ENCODE measurements around the gene NUDCD3. TPM values are rescaled to one million over a fixed set of nuclear protein-coding genes. Genes with fewer than 3 reads are reported as not detected.

Gene NUDCD3
- total RNA-seq, 1 experiment from 2014 or later, result 117 TPM

GRCh38 chr7:44334734-44335097 is 155.7 kb downstream of the NUDCD3 start:
- CTCF ChIA-PET, result no interaction called here
- ATAC-seq, result no peak
- TF ChIP-seq TCF7L2 (IDR thresholded peaks at IDR 0.05; ENCODE audit: low read depth, low read length), result no peak

GRCh38 chr7:44333911-44334733 is 156.3 kb downstream of the NUDCD3 start:
- no peaks in the 10 kb centered on the region for H3K4me1 ChIP-seq (ENCODE audit: control insufficient read depth, insufficient read depth, low read length)
- H3K4me3 ChIP-seq (ENCODE audit: low read depth in 2 of 2, low read length in 2 of 2), result no peak overlapping the region
- no TSS peak for BruUV-seq (replicated peaks)
- TF ChIP-seq SIN3A (IDR thresholded peaks at IDR 0.05; ENCODE audit: borderline replicate concordance, insufficient read depth, low read depth, low read length) (no peak), TCF7L2 (IDR thresholded peaks at IDR 0.05; ENCODE audit: low read depth, low read length) (no peak), REST (IDR thresholded peaks at IDR 0.05; ENCODE audit: insufficient read depth in 1 of 2, low read depth in 2 of 2, low read length in 1 of 2) (no peak), POLR2AphosphoS5 (IDR thresholded peaks at IDR 0.05; ENCODE audit: low read depth, low read length) (no peak), CTCF (IDR thresholded peaks at IDR 0.05) (no peak)
- ATAC-seq (0 out of 2 replicates have a peak, but pooled peaks have one; percentile 7), DNase-seq (ENCODE audit: low read depth, low spot score) (no peak)
- H3K9me3 ChIP-seq (ENCODE audit: control insufficient read depth, insufficient read depth, low read depth, low read length), result no peaks in the 10 kb centered on the region; the same call in 1 of the 2 replicates
- intact Hi-C loops (cut with micrococcal nuclease; ENCODE audit: unreplicated experiment) (no loop called here), in situ Hi-C loops (cut with HindIII; ENCODE audit: low pct_unique_long_range_greater_than_20kb, low sequenced_read_pairs) (loop anchor here (25.0 kb wide), 1 partner anchor 122 kb away; the partner anchor contains the start of gene YKT6)
- CTCF ChIA-PET, result no interaction called here
- no peak overlapping the region for H3K27ac ChIP-seq (ENCODE audit: low read length)
- POLR2A ChIA-PET, result no interaction called here
- H3K27me3 ChIP-seq (ENCODE audit: control insufficient read depth, insufficient read depth, low read length), result peaks cover 17% of the 10 kb centered on the region
- no peaks in the 10 kb centered on the region for H3K36me3 ChIP-seq (ENCODE audit: control insufficient read depth, insufficient read depth, low read length)

More at GRCh38 chr7:44334734-44335097, 155.7 kb downstream of the NUDCD3 start:
- POLR2A ChIA-PET, result no interaction called here
- no peak overlapping the region for H3K4me3 ChIP-seq (ENCODE audit: low read depth in 2 of 2, low read length in 2 of 2)
- H3K27me3 ChIP-seq (ENCODE audit: control insufficient read depth, insufficient read depth, low read length), result peaks cover 17% of the 10 kb centered on the region
- intact Hi-C loops (cut with micrococcal nuclease; ENCODE audit: unreplicated experiment), result no loop called here
- no peak for DNase-seq (ENCODE audit: low read depth, low spot score)
- no TSS peak for BruUV-seq (replicated peaks)
- in situ Hi-C loops (cut with HindIII; ENCODE audit: low pct_unique_long_range_greater_than_20kb, low sequenced_read_pairs), result loop anchor here (25.0 kb wide), 1 partner anchor 122 kb away; the partner anchor contains the start of gene YKT6
- H3K4me1 ChIP-seq (ENCODE audit: control insufficient read depth, insufficient read depth, low read length), result no peaks in the 10 kb centered on the region
- no peak overlapping the region for H3K27ac ChIP-seq (ENCODE audit: low read length)
- H3K36me3 ChIP-seq (ENCODE audit: control insufficient read depth, insufficient read depth, low read length), result no peaks in the 10 kb centered on the region
- H3K9me3 ChIP-seq (ENCODE audit: control insufficient read depth, insufficient read depth, low read depth, low read length), result no peaks in the 10 kb centered on the region; the same call in 1 of the 2 replicates

GRCh38 chr7:44331682-44332081 is 158.8 kb downstream of the NUDCD3 start:
- intact Hi-C loops (cut with micrococcal nuclease; ENCODE audit: unreplicated experiment), result no loop called here
- DNase-seq (ENCODE audit: low read depth, low spot score), result no peak
- Histone ChIP-seq H3K27ac (ENCODE audit: low read length) (no peak overlapping the region), H3K4me1 (ENCODE audit: control insufficient read depth, insufficient read depth, low read length) (no peaks in the 10 kb centered on the region), H3K9me3 (ENCODE audit: control insufficient read depth, insufficient read depth, low read depth, low read length) (no peaks in the 10 kb centered on the region), H3K36me3 (ENCODE audit: control insufficient read depth, insufficient read depth, low read length) (no peaks in the 10 kb centered on the region), H3K4me3 (ENCODE audit: low read depth in 2 of 2, low read length in 2 of 2) (no peak overlapping the region), H3K27me3 (ENCODE audit: control insufficient read depth, insufficient read depth, low read length) (peaks cover under 1% of the 10 kb centered on the region; the same call in 1 of the 2 replicates)
- in situ Hi-C loops (cut with HindIII; ENCODE audit: low pct_unique_long_range_greater_than_20kb, low sequenced_read_pairs), result loop anchor here (25.0 kb wide), 1 partner anchor 119 kb away; the partner anchor contains the start of gene YKT6
- BruUV-seq (replicated peaks), result no TSS peak
- ATAC-seq, result no peak
- ChIA-PET CTCF (no interaction called here), POLR2A (no interaction called here)
- TF ChIP-seq POLR2AphosphoS5 (IDR thresholded peaks at IDR 0.05; ENCODE audit: low read depth, low read length) (no peak), TCF7L2 (IDR thresholded peaks at IDR 0.05; ENCODE audit: low read depth, low read length) (no peak), REST (IDR thresholded peaks at IDR 0.05; ENCODE audit: insufficient read depth in 1 of 2, low read depth in 2 of 2, low read length in 1 of 2) (no peak), CTCF (IDR thresholded peaks at IDR 0.05) (no peak)
